DND-41 (cell line): Measurements from ENCODE around the gene FAM131A.

ENCODE experiments used
- CTCF ChIP-seq: IDR thresholded peaks from 2 replicates; pipeline ENCODE4 v1.5.1; 2012; ENCODE audit warnings: borderline replicate concordance, low read length, moderate library complexity, mild to moderate bottlenecking; ENCODE audit not compliant: poor library complexity, severe bottlenecking; ENCODE audit errors: extremely low read depth
- EZH2 ChIP-seq: IDR thresholded peaks from 3 replicates; pipeline ENCODE4 v1.6.1; 2012; ENCODE audit warnings: borderline replicate concordance, low read depth, mild to moderate bottlenecking, moderate library complexity, low read length, inconsistent platforms; ENCODE audit not compliant: severe bottlenecking

GRCh38 chr3:184388936-184389230 lies 51.5 kb downstream of the FAM131A start:
- TF ChIP-seq CTCF (no peak), EZH2 (no peak)
